Adrenal gland (tissue), 12 donors: ENCODE measurements around the gene ZFAND6. TPM values are rescaled to one million over a fixed set of nuclear protein-coding genes. Genes with fewer than 3 reads are reported as not detected.
A peak's percentile ranks its signal among the peaks of the same experiment; 100 is the strongest.

ENCODE experiments used
- DNase-seq, 7 donors: peaks; one replicate each; pipeline ENCODE4 v3.0.0-alpha.2; 2019 to 2020
- H3K27ac ChIP-seq, 5 donors: fragments of 200-600 bp; sonication (generic) in 4 of 5; 1 replicate in 3 of 5; 2 replicates in 2 of 5; pipeline versions ENCODE4 v1.5.1 to v1.8.0; 2016 to 2020; ENCODE audit warnings: mild to moderate bottlenecking in 1 of 5
- H3K27me3 ChIP-seq: fragments of 200-600 bp; 2 replicates; pipeline ENCODE4 v1.8.0; 2021
- H3K36me3 ChIP-seq, 2 donors: fragments of 200-600 bp; replicated peaks in 1 of 2; 1 replicate in 1 of 2; 2 replicates in 1 of 2; pipeline versions ENCODE4 v1.5.1 to v1.8.0; 2018 to 2022
- H3K4me1 ChIP-seq, 2 donors: fragments of 200-600 bp; replicated peaks in 1 of 2; 1 replicate in 1 of 2; 2 replicates in 1 of 2; pipeline versions ENCODE4 v1.5.1 to v1.8.0; 2018 to 2021
- H3K4me3 ChIP-seq, 4 donors: fragments of 200-600 bp; sonication (generic) in 3 of 4; one replicate each; pipeline ENCODE4 v1.5.1; 2016 to 2018
- H3K9me3 ChIP-seq, 3 donors: fragments of 200-600 bp; sonication (generic) in 1 of 3; replicated peaks in 1 of 3; 1 replicate in 2 of 3; 2 replicates in 1 of 3; pipeline versions ENCODE4 v1.5.1 to v1.8.0; 2016 to 2021
- CTCF ChIP-seq, 6 experiments: fragments of 450-650 bp in 4 of 6; fragments of 200-600 bp in 2 of 6; sonication (generic) in 1 of 6; IDR thresholded peaks; 1 replicate in 5 of 6; 2 replicates in 1 of 6; pipeline versions ENCODE4 v1.5.1 to v1.8.0; 2016 to 2021; ENCODE audit warnings: antibody characterized with exemption in 6 of 6, mild to moderate bottlenecking in 2 of 6, moderate library complexity in 1 of 6
- POLR2A ChIP-seq, 2 donors: fragments of 450-650 bp; IDR thresholded peaks; one replicate each; pipeline ENCODE4 v1.6.1; 2017; ENCODE audit warnings: antibody characterized with exemption in 2 of 2, mild to moderate bottlenecking in 2 of 2, moderate library complexity in 1 of 2
- WGBS, 4 donors: extraction: QIAGEN DNeasy Blood & Tissue Kit in 2 of 4; methylation state at CpG; one replicate each; pipeline versions ENCODE4 v1.1.5 to v1.1.7; 2013 to 2017; 5-methylcytosine and 5-hydroxymethylcytosine counted together
- intact Hi-C, 2 donors: fragments of 100-400 bp; cut with DNase I; formaldehyde crosslinking; loops; one replicate each; pipeline versions ENCODE4 v1.14.1 to v1.15.0; 2022 to 2023
- polyA plus RNA-seq, 3 donors: library from polyadenylated mRNA; stranded (reverse); fragments of 200-250 nt in 2 of 3; fragments of 350-450 nt in 1 of 3; fragmentation: Illumina TruSeq in 1 of 3; extraction: RNeasy Lipid Tissue Mini Kit (QIAGEN cat#74804) in 1 of 3; gene quantifications; one replicate each; pipeline ENCODE4 v1.2.3, GENCODE V29; 2013 to 2014
- total RNA-seq, 9 donors: library from RNA; depleted of rRNA in 4 of 9; stranded (reverse); fragments of >200 nt in 4 of 9; fragments of 120-200 nt in 1 of 9; fragmentation: NEBNext Ultra II Directional in 1 of 9; extraction: Animal tissue kit (Norgen Biotek cat#: 25700) in 1 of 9; gene quantifications; one replicate each; pipeline versions ENCODE4 v1.1.0 to v1.2.4, GENCODE V29; 2013 to 2023
- donor health status: healthy with polysubstance abuse.
- donor health status: Bipolar disorder and iron deficiency.
- donor health status: DM: yes; HTN: yes; CAD: no.
- donor health status: DM: no; HTN: no; CAD: no.
- donor health status: DM: no; HTN: no; CAD: no.
- donor health status: DM: yes; HTN: yes; CAD: no.

Gene ZFAND6
- total and polyA plus RNA-seq, 12 donors: 46.5 to 197 (median 105) TPM

- peak in 1 of 7 donors; percentile 36 for DNase-seq
- H3K27me3 ChIP-seq: no peaks in the 10 kb centered on the region
Observed at GRCh38 chr15:80175436-80175835, 116.0 kb downstream of the ZFAND6 start.

DNA sequence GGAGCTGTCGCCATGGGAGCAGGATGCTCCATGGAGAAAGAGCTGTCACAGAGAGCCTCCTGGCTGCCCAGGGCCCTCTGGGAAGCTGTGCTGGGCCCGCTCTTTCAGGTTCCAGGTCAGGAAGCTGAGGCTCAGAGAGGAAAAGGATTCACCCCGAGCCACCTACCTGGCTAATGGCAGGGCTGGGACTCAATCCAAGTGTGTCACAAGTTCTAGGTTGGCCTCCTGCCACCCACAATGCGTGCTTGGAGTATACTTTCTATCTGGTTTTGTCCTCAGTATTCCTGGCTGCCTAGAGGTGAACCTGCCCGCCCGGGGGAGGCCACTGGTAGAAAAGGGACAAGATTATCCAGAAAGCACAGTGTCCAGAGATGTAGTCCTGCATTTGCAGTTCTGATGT is 117.0 kb downstream of the ZFAND6 start:
- H3K4me3 ChIP-seq: no peak overlapping the region
- H3K4me1 ChIP-seq: peaks cover 12 to 40% of the 10 kb centered on the region in 2 donors
- H3K9me3 ChIP-seq: no peaks in the 10 kb centered on the region
- H3K27me3 ChIP-seq: no peaks in the 10 kb centered on the region
- H3K27ac ChIP-seq: peak overlapping the region in 2 of 5 donors; percentile 19 to 31
- no peak for TF ChIP-seq POLR2A (IDR thresholded peaks at IDR 0.05)
- no peak for TF ChIP-seq CTCF (IDR thresholded peaks at IDR 0.05)
- peak in 6 of 7 donors; percentile 32 to 75 (median 54) for DNase-seq
- WGBS, 4 donors: 47 to 80% (median 66%) methylated on average over 2 to 6 of the region's 6 CpGs
- intact Hi-C loops: loop anchor here in 1 of 2 donors (10.0 kb wide), 1 partner anchor 112 kb away; no protein-coding TSS in a partner anchor
- H3K36me3 ChIP-seq: peaks cover 0 to 33% of the 10 kb centered on the region in 2 donors

More at GRCh38 chr15:80175436-80175835, 116.0 kb downstream of the ZFAND6 start:
- 90 to 95% (median 93%) methylated on average over 6 to 9 of the region's 9 CpGs for WGBS, 4 donors
- Histone ChIP-seq H3K27ac (peak overlapping the region in 2 of 5 donors; percentile 93), H3K4me1 (peaks cover 12 to 30% of the 10 kb centered on the region in 2 donors), H3K36me3 (peaks cover 0 to 23% of the 10 kb centered on the region in 2 donors), H3K4me3 (no peak overlapping the region), H3K9me3 (no peaks in the 10 kb centered on the region)
- intact Hi-C loops: loop anchor here in 1 of 2 donors (10.0 kb wide), 1 partner anchor 111 kb away; no protein-coding TSS in a partner anchor
- TF ChIP-seq CTCF (IDR thresholded peaks at IDR 0.05) (no peak), POLR2A (IDR thresholded peaks at IDR 0.05) (no peak)

DNA sequence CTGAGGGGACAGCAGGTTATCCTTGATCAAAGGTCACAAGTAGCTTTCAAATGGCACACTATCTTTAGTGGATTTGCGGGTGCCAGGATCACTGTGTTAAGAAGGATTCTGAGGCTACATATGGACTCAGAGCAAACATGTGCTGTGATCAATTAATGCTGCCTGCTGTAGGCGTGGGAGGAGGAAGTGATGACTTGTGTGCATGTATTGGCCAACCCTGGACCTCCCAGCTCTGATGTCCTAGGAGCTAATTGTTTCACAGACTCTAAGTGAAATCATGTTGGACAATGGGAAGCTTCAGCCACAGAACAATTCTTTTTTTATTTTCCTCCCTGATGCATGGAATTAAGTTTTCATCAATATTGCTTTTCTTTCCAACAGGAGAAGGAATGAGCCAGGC is 117.7 kb downstream of the ZFAND6 start:
- H3K27me3 ChIP-seq: no peaks in the 10 kb centered on the region
- H3K4me1 ChIP-seq: peaks cover 13 to 42% of the 10 kb centered on the region in 2 donors
- TF ChIP-seq POLR2A (IDR thresholded peaks at IDR 0.05) (no peak), CTCF (IDR thresholded peaks at IDR 0.05) (no peak)
- WGBS, 4 donors: 82 to 96% (median 89%) methylated on average over 2 of the region's 2 CpGs
- DNase-seq: no peak
- no peak overlapping the region for H3K4me3 ChIP-seq
- peaks cover 0 to 40% of the 10 kb centered on the region in 2 donors for H3K36me3 ChIP-seq
- H3K9me3 ChIP-seq: no peaks in the 10 kb centered on the region
- H3K27ac ChIP-seq: no peak overlapping the region
- intact Hi-C loops: loop anchor here in 1 of 2 donors (10.0 kb wide), 1 partner anchor 112 kb away; no protein-coding TSS in a partner anchor

- H3K4me1 ChIP-seq: peaks cover 17 to 48% of the 10 kb centered on the region in 2 donors
- peaks cover 0 to 51% of the 10 kb centered on the region in 2 donors for H3K36me3 ChIP-seq
- intact Hi-C loops: loop anchor here in 1 of 2 donors (10.0 kb wide), 1 partner anchor 114 kb away; no protein-coding TSS in a partner anchor
- no peaks in the 10 kb centered on the region for H3K27me3 ChIP-seq
- H3K27ac ChIP-seq: peak overlapping the region in 4 of 5 donors; percentile 62 to 87 (median 82)
- no peak overlapping the region for H3K4me3 ChIP-seq
- peak in 5 of 7 donors; percentile 55 to 71 (median 63) for DNase-seq
- TF ChIP-seq CTCF (IDR thresholded peaks at IDR 0.05) (no peak), POLR2A (IDR thresholded peaks at IDR 0.05) (peak in 1 of 2 donors; percentile 74)
- no peaks in the 10 kb centered on the region for H3K9me3 ChIP-seq
- WGBS, 4 donors: 78 to 83% (median 80%) methylated on average over 14 to 17 of the region's 17 CpGs
Observed at GRCh38 chr15:80179025-80179759, 119.7 kb downstream of the ZFAND6 start.
